A673 (cell line): Measurements from ENCODE around the gene RNF220. TPM values are rescaled to one million over a fixed set of nuclear protein-coding genes. Genes with fewer than 3 reads are reported as not detected.

Experiments used
- BruUV-seq: library from RNA; stranded (reverse); fragments of 400-500 nt; replicated peaks from 2 replicates; lab custom pipeline; 2021; lab: Mats Ljungman, UMichigan
- CTCF ChIA-PET: fragments of 300-600 bp; sonication (Branson Sonifier 250); formaldehyde crosslinking; loops from one replicate; lab custom pipeline; 2022; ENCODE audit warnings: antibody characterized with exemption; lab: Charles Lee
- POLR2A ChIA-PET: fragments of 300-600 bp; sonication (Branson Sonifier 250); formaldehyde crosslinking; loops from one replicate; lab custom pipeline; 2022; ENCODE audit warnings: antibody characterized with exemption; ENCODE audit not compliant: low non-redundant PET; lab: Charles Lee
- DNase-seq: peaks from one replicate; pipeline ENCODE4 v3.0.0-alpha.2; 2015; ENCODE audit warnings: low spot score
- H3K27ac ChIP-seq: fragments of 200-600 bp; sonication (generic); 2 replicates; pipeline ENCODE4 v1.5.1; 2016; ENCODE audit warnings: mixed run types, low read depth, mild to moderate bottlenecking, mixed read lengths, antibody characterized with exemption, low read length; ENCODE audit not compliant: poor library complexity, severe bottlenecking
- H3K27me3 ChIP-seq: fragments of 200-600 bp; sonication (generic); replicated peaks from 2 replicates; pipeline ENCODE4 v1.6.1; 2017; ENCODE audit warnings: mixed run types, low read depth, mild to moderate bottlenecking, mixed read lengths, antibody characterized with exemption, low read length; ENCODE audit not compliant: insufficient read depth, poor library complexity
- H3K36me3 ChIP-seq: fragments of 200-600 bp; sonication (generic); 2 replicates; pipeline ENCODE4 v1.6.1; 2016; ENCODE audit warnings: mixed run types, mild to moderate bottlenecking, mixed read lengths, antibody characterized with exemption, low read length; ENCODE audit not compliant: insufficient read depth, poor library complexity, severe bottlenecking
- H3K4me1 ChIP-seq: fragments of 200-600 bp; sonication (generic); 2 replicates; pipeline ENCODE4 v1.6.1; 2017; ENCODE audit warnings: mixed run types, mild to moderate bottlenecking, mixed read lengths, antibody characterized with exemption, low read length; ENCODE audit not compliant: insufficient read depth, poor library complexity, severe bottlenecking
- H3K4me3 ChIP-seq: fragments of 200-600 bp; sonication (generic); 2 replicates; pipeline ENCODE4 v1.5.1; 2016; ENCODE audit warnings: low read depth, mixed run types, mild to moderate bottlenecking, mixed read lengths, low read length; ENCODE audit not compliant: poor library complexity, severe bottlenecking
- H3K9me3 ChIP-seq: fragments of 200-600 bp; sonication (generic); 2 replicates; pipeline ENCODE4 v1.6.1; 2016; ENCODE audit warnings: mixed run types, low read depth, mild to moderate bottlenecking, mixed read lengths, antibody characterized with exemption, low read length; ENCODE audit not compliant: poor library complexity, severe bottlenecking
- EZH2 ChIP-seq: fragments of 200-600 bp; sonication (generic); IDR thresholded peaks from 2 replicates; pipeline ENCODE4 v1.6.1; 2017; ENCODE audit warnings: borderline replicate concordance, low read depth, mild to moderate bottlenecking, mixed read lengths, antibody characterized with exemption, low read length; ENCODE audit not compliant: poor library complexity, severe bottlenecking
- intact Hi-C: fragments of 100-400 bp; cut with micrococcal nuclease; formaldehyde crosslinking; loops from one replicate; pipeline ENCODE4 v1.10.0; 2022; ENCODE audit not compliant: unreplicated experiment
- total RNA-seq: library from RNA; stranded (reverse); gene quantifications from 2 replicates; pipeline ENCODE4 v1.2.3, GENCODE V29; 2021
- TF ChIP-seq, protein P1 (sequence below): fragments of 300-800, 200-600 bp; sonication (generic); conservative IDR thresholded peaks from 2 replicates; pipeline ENCODE4 v1.5.1; 2017; ENCODE audit warnings: low read depth, mild to moderate bottlenecking, antibody characterized with exemption, low read length, moderate library complexity, mixed read lengths

Gene RNF220
- total RNA-seq, 1 experiment from 2014 or later, result 80.6 TPM

DNA sequence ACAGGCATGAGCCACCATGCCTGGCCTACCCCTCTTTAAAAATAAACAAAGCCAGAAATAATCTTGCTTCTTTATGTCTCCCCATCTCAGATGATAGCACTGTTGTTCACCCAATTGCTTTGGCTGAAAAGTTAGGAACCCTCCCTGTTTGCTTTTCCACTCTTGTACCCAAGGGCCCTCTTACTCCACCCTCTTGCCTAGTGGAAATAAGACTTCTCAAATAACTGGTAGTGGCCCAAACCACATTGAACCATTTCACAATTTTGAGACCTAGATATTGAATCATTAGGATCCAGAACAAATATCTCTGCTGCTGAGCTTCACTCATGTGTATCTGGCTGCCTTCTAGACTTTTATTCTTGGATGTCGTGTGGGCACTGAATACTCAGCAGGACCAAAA lies 37.7 kb downstream of the RNF220 start:
- POLR2A ChIA-PET, result no interaction called here
- no peak for DNase-seq
- BruUV-seq, result no TSS peak

DNA sequence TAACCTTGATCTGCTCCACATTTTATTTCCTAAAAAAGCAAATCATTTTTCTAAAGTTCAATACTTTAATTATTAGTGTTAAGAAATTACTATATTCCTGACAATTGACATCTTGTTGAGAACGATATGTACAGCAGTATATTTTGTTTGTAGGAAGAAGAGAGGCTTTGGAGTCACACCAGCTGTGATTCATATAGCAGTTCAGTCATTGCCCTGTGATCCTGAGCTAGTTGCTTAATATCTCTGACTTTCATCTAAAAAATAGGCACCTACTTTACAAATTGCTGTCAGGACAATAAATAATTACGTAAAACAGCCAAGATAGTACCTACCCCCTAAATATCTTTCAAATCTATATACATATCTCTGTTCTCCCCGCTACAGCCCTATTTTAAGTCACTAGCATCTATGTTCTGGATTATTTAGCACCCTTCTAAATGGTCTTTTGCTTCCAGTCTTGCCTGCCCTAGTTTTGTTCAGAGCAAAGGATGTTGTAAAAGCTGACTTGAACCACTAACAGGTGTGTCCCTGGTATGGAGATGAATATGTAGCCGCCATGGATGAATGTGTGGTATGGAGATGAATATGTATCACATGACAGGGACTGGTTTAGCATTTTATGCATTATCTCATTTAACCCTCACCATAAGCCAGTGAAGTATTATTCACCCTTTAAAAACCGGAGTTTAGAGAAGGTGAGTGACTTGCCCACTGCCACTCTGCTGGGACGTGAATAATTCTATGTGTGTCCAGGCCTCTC lies 42.2 kb downstream of the RNF220 start:
- H3K27me3 ChIP-seq, result no peaks in the 10 kb centered on the region
- no TSS peak for BruUV-seq
- CTCF ChIA-PET, result no interaction called here
- no peak overlapping the region for H3K4me3 ChIP-seq
- TF ChIP-seq, protein P1, sequence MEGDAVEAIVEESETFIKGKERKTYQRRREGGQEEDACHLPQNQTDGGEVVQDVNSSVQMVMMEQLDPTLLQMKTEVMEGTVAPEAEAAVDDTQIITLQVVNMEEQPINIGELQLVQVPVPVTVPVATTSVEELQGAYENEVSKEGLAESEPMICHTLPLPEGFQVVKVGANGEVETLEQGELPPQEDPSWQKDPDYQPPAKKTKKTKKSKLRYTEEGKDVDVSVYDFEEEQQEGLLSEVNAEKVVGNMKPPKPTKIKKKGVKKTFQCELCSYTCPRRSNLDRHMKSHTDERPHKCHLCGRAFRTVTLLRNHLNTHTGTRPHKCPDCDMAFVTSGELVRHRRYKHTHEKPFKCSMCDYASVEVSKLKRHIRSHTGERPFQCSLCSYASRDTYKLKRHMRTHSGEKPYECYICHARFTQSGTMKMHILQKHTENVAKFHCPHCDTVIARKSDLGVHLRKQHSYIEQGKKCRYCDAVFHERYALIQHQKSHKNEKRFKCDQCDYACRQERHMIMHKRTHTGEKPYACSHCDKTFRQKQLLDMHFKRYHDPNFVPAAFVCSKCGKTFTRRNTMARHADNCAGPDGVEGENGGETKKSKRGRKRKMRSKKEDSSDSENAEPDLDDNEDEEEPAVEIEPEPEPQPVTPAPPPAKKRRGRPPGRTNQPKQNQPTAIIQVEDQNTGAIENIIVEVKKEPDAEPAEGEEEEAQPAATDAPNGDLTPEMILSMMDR, result no peak
- TF ChIP-seq EZH2, result no peak
- DNase-seq, result no peak
- H3K27ac ChIP-seq, result no peak overlapping the region
- intact Hi-C loops, result no loop called here
- no peaks in the 10 kb centered on the region for H3K4me1 ChIP-seq
- H3K36me3 ChIP-seq, result no peaks in the 10 kb centered on the region
- POLR2A ChIA-PET, result no interaction called here
- H3K9me3 ChIP-seq, result no peaks in the 10 kb centered on the region

More for the DNA sequence above, 37.7 kb downstream of the RNF220 start:
- H3K27ac ChIP-seq, result no peak overlapping the region
- intact Hi-C loops, result no loop called here
- H3K4me1 ChIP-seq, result no peaks in the 10 kb centered on the region
- H3K9me3 ChIP-seq, result no peaks in the 10 kb centered on the region
- H3K4me3 ChIP-seq, result no peak overlapping the region
- TF ChIP-seq EZH2, result no peak
- TF ChIP-seq, protein P1, result no peak
- CTCF ChIA-PET, result no interaction called here
- H3K36me3 ChIP-seq, result no peaks in the 10 kb centered on the region
- H3K27me3 ChIP-seq, result no peaks in the 10 kb centered on the region

DNA sequence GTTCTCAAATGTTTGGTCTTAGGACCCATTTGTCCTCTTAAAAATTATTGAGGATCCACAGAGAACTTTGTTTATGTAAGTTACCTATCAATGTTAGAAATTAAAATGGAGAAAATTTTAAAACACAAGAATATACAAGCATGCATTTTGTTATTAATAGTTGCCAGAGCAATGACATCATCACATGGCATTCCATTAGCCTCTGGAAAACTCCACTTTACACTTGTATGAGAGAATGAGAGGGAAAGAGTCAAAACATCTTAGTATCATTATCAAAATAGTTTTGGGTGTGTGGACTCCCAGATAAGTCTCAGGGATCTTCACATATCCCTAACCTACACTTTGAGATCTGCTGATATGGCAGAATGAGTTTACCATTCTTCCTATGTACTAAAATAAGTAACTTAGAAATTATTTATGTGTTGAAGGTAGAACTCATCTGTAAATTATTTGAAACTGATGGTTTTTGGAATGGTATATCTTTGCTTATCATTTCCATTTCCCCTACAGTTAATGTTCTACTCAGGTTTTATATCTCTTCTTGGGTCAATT lies 48.8 kb downstream of the RNF220 start:
- H3K27me3 ChIP-seq, result no peaks in the 10 kb centered on the region
- POLR2A ChIA-PET, result no interaction called here
- no peaks in the 10 kb centered on the region for H3K9me3 ChIP-seq
- H3K4me3 ChIP-seq, result no peak overlapping the region
- DNase-seq, result no peak
- H3K4me1 ChIP-seq, result no peaks in the 10 kb centered on the region
- no peak overlapping the region for H3K27ac ChIP-seq
- CTCF ChIA-PET, result no interaction called here
- BruUV-seq, result no TSS peak
- no peaks in the 10 kb centered on the region for H3K36me3 ChIP-seq
- TF ChIP-seq, protein P1, result no peak
- no peak for TF ChIP-seq EZH2
- intact Hi-C loops, result no loop called here
